ENCODE results near the gene MCM9. TPM values are rescaled to one million over a fixed set of nuclear protein-coding genes. Genes with fewer than 3 reads are reported as not detected.

MCM9 gene
- total and polyA plus RNA-seq, 2 donors from 2014 or later = 4.8 to 25.9 TPM

GRCh38 chr6:118930680-118931079, 4.3 kb downstream of the MCM9 start:
- no peak for FAIRE-seq
- intact Hi-C loops (cut with DNase I) = no loop called here
- H3K36me3 ChIP-seq (ENCODE audit: control insufficient read depth in 2 of 3, insufficient read depth in 3 of 3, low read length in 3 of 3) = peaks cover 0 to 10% (median 5%) of the 10 kb centered on the region in 3 donors

DNA sequence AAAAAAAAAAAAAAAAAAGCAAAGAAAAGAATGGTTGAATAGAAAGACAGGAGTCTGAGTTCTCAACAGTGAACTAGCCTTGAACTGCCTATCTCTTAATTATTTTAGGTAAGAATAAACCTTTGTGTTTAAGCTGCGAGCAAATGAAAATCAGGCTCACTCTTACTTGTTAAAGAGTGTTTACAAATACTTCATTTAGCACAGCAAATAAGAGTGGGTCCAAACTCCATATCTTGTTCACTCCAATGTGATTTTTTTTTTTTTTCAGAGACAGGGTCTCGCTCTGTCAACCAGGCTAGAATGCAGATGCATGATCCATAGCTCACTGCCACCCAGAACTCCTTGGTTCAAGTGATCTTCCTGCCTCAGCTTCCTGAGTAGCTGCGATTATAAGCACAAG, 11.9 kb downstream of the MCM9 start:
- no peak overlapping the region for H3K27ac ChIP-seq (ENCODE audit: low read depth in 2 of 2, low read length in 2 of 2)
- TF ChIP-seq CTCF (IDR thresholded peaks at IDR 0.05; ENCODE audit: borderline replicate concordance, extremely low read depth, insufficient read depth) = no peak
- H3K27me3 ChIP-seq (ENCODE audit: control insufficient read depth, insufficient read depth, low read length) = no peaks in the 10 kb centered on the region
- DNase-seq = no peak
- peaks cover 2 to 29% (median 23%) of the 10 kb centered on the region in 3 donors for H3K36me3 ChIP-seq (ENCODE audit: control insufficient read depth in 2 of 3, insufficient read depth in 3 of 3, low read length in 3 of 3)
- intact Hi-C loops (cut with DNase I) = no loop called here
- FAIRE-seq = no peak
- H3K4me3 ChIP-seq (ENCODE audit: low read length in 3 of 3) = no peak overlapping the region
- no peak overlapping the region for H3K9ac ChIP-seq (ENCODE audit: low read length in 3 of 3)
- no peaks in the 10 kb centered on the region for H3K9me3 ChIP-seq (ENCODE audit: control insufficient read depth in 2 of 3, insufficient read depth in 1 of 3, low read length in 3 of 3)
- H3K4me1 ChIP-seq (ENCODE audit: control insufficient read depth in 2 of 3, insufficient read depth in 2 of 3, low read depth in 1 of 3, low read length in 3 of 3) = no peaks in the 10 kb centered on the region

More at GRCh38 chr6:118930680-118931079, 4.3 kb downstream of the MCM9 start:
- Histone ChIP-seq H3K27ac (ENCODE audit: low read depth in 2 of 2, low read length in 2 of 2) (no peak overlapping the region), H3K4me1 (ENCODE audit: control insufficient read depth in 2 of 3, insufficient read depth in 2 of 3, low read depth in 1 of 3, low read length in 3 of 3) (peaks cover 0 to 4% (median 3%) of the 10 kb centered on the region in 3 donors), H3K4me3 (ENCODE audit: low read length in 3 of 3) (no peak overlapping the region), H3K9me3 (ENCODE audit: control insufficient read depth in 2 of 3, insufficient read depth in 1 of 3, low read length in 3 of 3) (no peaks in the 10 kb centered on the region), H3K9ac (ENCODE audit: low read length in 3 of 3) (no peak overlapping the region), H3K27me3 (ENCODE audit: control insufficient read depth, insufficient read depth, low read length) (no peaks in the 10 kb centered on the region)
- TF ChIP-seq CTCF (IDR thresholded peaks at IDR 0.05; ENCODE audit: borderline replicate concordance, extremely low read depth, insufficient read depth) = no peak
- DNase-seq = no peak

DNA sequence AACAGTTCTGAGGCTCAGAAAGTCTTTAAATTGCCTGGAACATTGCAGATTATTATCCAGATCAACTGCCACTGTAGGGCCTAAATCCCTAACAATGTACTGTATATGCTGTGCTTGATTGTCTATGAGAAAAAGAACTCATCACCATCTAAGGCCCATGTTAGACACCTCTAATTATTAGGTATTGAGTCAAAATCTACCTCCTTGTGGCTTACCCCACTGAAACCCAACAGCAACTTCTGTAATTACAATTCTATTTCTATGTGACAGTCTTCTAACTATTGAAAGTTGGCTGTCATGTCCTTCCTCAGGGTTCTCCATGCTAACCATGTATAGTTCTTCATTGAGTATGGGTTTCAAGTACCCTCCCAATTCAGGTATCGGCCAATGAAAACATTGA, 13.9 kb downstream of the MCM9 start:
- H3K9ac ChIP-seq (ENCODE audit: low read length in 3 of 3) = no peak overlapping the region
- H3K4me1 ChIP-seq (ENCODE audit: control insufficient read depth in 2 of 3, insufficient read depth in 2 of 3, low read depth in 1 of 3, low read length in 3 of 3) = no peaks in the 10 kb centered on the region
- no peaks in the 10 kb centered on the region for H3K27me3 ChIP-seq (ENCODE audit: control insufficient read depth, insufficient read depth, low read length)
- no peak overlapping the region for H3K27ac ChIP-seq (ENCODE audit: low read depth in 2 of 2, low read length in 2 of 2)
- FAIRE-seq = no peak
- no peak overlapping the region for H3K4me3 ChIP-seq (ENCODE audit: low read length in 3 of 3)
- no peak for DNase-seq
- H3K36me3 ChIP-seq (ENCODE audit: control insufficient read depth in 2 of 3, insufficient read depth in 3 of 3, low read length in 3 of 3) = peaks cover 2 to 29% (median 22%) of the 10 kb centered on the region in 3 donors
- no peak for TF ChIP-seq CTCF (IDR thresholded peaks at IDR 0.05; ENCODE audit: borderline replicate concordance, extremely low read depth, insufficient read depth)
- H3K9me3 ChIP-seq (ENCODE audit: control insufficient read depth in 2 of 3, insufficient read depth in 1 of 3, low read length in 3 of 3) = no peaks in the 10 kb centered on the region
- intact Hi-C loops (cut with DNase I) = no loop called here

DNA sequence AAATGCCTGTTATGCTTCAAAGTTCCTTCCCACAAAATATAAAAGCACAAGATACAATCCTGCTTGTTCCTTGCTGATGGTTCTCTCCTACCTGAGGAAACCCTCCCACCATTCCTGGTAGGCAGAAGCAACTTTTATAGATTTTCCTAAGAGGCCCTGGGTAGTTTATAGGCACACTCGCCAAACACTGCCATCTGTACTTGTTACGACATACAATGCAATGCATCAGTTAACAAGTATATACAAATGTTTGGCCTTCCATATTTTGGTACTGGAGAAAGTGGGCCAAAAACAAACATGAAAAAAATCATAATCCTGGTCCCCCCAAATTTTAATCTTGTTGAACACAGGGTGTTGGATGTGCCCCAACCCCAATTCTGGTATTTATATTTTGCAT, 16.6 kb downstream of the MCM9 start:
- no peak for DNase-seq

More for the DNA sequence above, 16.6 kb downstream of the MCM9 start:
- Histone ChIP-seq H3K27me3 (ENCODE audit: control insufficient read depth, insufficient read depth, low read length) (no peaks in the 10 kb centered on the region), H3K27ac (ENCODE audit: low read depth in 2 of 2, low read length in 2 of 2) (no peak overlapping the region), H3K4me3 (ENCODE audit: low read length in 3 of 3) (no peak overlapping the region), H3K36me3 (ENCODE audit: control insufficient read depth in 2 of 3, insufficient read depth in 3 of 3, low read length in 3 of 3) (peaks cover 6 to 37% (median 22%) of the 10 kb centered on the region in 3 donors), H3K9ac (ENCODE audit: low read length in 3 of 3) (no peak overlapping the region), H3K9me3 (ENCODE audit: control insufficient read depth in 2 of 3, insufficient read depth in 1 of 3, low read length in 3 of 3) (no peaks in the 10 kb centered on the region), H3K4me1 (ENCODE audit: control insufficient read depth in 2 of 3, insufficient read depth in 2 of 3, low read depth in 1 of 3, low read length in 3 of 3) (no peaks in the 10 kb centered on the region)
- no peak for FAIRE-seq
- TF ChIP-seq CTCF (IDR thresholded peaks at IDR 0.05; ENCODE audit: borderline replicate concordance, extremely low read depth, insufficient read depth) = no peak
- intact Hi-C loops (cut with DNase I) = no loop called here

Measured in kidney (tissue), 14 donors.